ENCODE results near the gene CCDC61.

CCDC61 gene

DNA sequence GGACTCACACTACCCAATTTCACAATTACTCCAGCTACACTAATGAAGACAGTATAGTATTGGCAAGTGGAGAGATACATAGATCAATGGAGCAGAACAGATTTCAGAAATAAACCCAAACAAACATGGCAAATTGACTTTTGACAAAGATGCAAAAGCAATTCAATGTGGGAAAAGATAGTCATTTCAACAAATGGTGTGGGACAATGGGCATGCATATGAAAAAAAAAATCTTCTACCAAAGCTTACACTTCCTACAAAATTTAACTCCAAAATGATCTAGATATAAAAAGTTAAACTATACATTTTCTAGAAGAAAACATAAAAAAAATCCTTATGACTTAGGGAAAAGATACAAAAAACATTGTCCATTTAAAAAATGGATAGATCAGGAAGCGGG, 48.3 kb downstream of the CCDC61 start:
- no peak for DNase-seq (ENCODE audit: low spot score)

DNA sequence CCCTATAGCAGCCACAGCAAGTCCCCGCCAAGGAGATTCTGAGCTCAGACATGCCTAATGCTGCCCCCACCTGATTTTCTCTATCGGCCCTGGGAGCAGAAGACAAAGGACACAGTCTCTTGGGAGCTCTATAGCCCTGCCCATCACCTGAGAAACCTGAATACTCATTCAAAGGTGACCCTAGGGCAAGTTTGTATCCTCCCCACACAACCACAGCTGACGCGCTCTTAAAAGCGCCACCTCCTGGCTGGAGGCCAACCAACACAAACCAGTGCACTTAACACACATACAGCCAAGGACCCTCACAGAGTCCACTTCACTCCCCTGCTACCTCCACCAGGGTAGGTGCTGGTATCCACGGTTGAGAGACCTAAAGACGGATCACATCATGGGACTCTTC, 54.3 kb downstream of the CCDC61 start:
- no peak for DNase-seq (ENCODE audit: low spot score)

DNA sequence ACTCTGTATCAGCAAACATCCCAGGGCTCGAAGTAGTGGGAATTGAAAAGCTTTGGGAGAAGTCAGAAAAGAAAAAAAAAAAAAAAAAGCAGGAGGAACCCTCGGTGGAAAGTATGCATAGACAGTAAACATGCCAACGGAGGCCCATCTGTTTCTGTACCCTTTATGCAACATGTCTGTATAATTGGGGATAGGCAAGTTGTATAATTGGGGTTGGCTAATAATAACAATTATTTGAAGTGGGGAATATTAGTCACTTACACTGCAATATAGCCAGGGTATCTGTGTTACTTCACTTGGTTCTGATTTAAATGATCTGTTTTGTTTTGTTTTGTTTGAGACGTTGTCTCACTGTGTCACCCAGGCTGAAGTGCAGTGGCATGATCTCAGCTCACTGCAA, 57.6 kb downstream of the CCDC61 start:
- no peak for DNase-seq (ENCODE audit: low spot score)

DNA sequence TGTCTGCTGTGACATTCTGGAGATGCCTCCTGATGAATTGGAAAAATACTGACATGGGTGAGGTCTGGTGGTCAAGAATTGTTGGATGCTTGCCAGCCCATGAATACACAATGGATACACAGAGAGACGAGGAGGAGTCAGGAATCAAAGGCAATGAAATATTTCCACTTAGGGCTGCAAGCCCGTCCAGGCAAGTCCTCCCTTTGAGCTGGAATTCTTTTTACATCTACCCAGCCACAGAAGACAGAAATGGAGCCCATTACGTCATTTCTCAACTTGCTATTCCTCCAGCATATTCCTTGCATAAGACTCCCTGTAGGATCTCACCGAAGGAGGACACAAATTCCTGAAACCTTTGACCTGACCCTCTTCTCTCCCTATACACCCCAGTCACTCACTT, 61.3 kb downstream of the CCDC61 start:
- DNase-seq (ENCODE audit: low spot score), result peak; percentile 70

DNA sequence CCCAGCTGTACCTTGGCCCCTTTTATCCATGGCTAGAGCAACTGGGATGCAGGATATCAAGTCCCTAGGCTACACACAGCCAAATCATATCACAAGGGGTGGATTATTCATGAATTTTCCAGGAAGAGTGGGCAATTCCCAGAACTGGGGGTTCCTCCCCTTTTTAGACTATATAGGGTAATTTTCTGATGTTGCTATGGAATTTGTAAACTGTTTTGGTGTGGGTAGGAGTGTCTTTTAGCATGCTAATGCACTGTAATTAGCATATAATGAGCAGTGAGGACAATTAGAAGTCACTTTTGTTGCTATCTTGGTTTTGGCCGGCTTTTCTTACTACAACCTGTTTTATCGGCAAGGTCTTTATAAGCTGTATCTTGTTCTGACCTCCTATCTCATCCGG, 63.5 kb downstream of the CCDC61 start:
- no peak for DNase-seq (ENCODE audit: low spot score)

DNA sequence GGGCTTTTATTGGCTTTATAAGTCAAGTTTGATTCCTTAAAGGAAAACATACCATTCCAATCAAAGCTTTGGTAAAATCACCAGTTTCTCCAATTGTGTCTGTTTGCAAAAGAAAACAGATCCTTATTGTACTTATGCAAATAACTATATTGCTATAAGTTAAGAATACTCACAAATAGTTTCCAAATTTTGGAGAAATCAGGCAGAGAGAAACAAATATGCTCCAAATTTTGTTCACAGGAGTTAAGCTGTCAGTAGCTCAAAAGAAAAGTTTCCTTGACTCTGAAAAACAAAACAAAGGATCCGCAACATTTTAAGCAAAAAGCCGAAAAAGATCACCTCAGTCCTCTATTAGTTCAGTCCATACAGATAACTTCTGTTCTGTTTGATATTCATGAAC, 64.7 kb downstream of the CCDC61 start:
- DNase-seq (ENCODE audit: low spot score), result no peak

DNA sequence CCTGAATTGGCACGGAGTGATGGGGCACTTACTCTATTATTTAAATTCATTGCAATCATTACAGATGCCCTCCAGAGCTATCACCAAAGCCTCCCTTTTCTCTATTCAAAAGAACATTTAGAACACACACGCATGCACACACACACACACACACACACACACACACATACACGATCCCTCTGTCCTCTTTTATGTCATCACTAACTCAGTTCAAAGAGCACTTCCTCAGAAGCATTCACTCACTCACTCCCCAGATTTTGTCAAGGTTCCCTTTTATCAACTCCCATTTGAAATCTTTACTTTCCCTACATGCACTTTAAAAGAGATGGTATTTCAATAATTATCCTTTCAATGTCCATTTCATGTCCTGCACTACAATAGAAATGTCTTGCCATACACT, 67.9 kb downstream of the CCDC61 start:
- no peak for DNase-seq (ENCODE audit: low spot score)

DNA sequence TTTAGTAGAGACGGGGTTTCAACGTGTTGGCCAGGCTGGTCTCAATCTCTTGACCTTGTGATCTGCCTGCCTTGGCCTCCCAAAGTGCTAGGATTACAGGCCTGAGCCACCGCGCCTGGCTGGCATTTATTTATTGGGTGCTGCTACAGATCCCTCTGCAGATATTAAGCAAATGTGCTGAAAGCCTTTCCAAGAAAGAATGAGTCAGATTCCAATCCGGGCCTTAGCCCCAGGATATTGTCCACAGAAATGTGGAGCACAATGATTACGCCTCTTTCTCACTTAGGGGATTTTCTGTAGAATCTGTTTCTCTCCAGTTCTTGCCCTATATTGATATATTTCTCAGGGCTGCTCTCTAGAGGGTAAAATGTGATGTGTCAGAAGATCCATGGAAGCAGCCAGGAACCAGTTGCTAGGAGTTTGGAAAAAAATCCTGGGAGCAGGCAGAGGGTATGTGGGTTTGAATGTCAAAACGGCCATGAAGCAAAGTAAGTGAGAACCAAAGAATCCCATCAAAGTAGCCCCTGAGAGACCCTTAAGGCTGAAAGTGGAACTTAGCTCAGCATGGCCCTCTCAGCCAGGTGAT, 70.3 kb downstream of the CCDC61 start:
- peak; percentile 63 for DNase-seq (ENCODE audit: low spot score)

DNA sequence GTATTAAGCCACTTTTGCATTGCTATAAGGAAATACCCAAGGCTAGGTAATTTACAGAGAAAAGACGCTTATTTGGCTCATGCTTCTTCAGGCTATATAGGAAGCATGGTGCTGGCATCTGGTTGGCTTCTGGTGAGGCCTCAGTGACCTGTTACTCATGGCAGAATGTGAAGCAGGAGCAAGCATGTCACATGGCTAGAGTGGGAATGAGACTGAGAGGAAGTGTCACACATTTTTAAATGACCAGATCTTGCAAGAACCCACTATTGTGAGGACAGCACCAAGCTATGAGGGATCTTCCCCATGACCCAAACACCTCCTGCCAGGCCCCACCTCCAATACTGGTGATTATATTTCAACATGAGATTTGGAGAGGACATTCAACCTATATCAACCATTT, 71.2 kb downstream of the CCDC61 start:
- no peak for DNase-seq (ENCODE audit: low spot score)

DNA sequence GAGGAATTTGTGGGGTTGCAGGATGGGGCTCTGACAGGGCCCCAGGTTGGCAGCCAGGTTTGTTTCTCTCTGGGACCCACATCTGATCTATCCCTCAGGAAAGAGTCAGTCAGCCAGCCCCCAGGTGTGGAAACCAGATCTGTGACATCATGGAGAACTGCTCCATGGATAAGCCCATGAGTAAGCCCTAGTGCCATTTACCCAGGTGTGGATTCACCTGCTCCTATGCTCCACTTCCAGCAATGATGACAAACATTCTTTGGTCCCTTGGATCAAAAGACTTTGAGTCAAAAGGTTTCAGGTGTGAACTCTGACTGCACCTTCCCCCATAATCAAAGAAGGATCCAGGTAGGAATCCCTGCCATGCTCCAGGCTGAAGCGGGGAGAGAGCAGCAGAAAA, 72.4 kb downstream of the CCDC61 start:
- no peak for DNase-seq (ENCODE audit: low spot score)
